ENCODE measurements around the gene MAD2L1BP.
A peak's percentile ranks its signal among the peaks of the same experiment; 100 is the strongest.

MAD2L1BP gene

DNA sequence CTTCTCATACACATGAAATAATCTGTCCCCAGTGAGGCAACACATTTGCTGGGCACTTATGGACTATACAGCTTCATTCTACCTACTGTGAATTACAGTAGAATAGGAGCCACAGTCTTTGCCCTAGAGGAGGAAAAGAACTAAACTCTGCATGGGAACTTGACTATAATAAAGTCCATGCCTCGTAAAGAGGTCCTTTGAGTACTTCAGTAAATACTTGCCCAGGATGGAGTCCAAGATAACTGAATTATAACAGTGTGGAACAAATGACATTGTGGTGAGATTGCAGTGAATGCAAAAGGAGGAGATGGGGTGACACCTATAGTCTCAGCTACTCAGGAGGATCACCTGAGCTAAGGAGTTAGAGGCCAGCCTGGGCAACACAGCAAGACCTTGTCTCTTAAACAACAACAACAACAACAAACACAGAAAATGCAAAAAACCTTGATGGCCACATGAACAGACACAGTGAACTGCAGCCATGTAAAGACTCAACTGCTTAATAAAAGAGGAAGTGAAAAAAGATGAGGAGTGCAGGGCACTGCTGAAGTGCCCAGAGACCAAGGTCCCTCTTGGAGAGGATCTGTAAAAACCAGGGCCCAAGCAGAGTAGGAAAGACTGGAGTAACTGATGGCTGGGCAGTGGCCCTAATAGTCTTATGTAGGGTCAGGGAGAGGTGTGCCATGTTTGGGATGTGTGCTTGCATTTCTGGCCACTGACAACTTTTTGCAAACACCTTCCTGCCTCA is 48.2 kb downstream of the MAD2L1BP start:
- DNase-seq, result peak; percentile 28 to 41

DNA sequence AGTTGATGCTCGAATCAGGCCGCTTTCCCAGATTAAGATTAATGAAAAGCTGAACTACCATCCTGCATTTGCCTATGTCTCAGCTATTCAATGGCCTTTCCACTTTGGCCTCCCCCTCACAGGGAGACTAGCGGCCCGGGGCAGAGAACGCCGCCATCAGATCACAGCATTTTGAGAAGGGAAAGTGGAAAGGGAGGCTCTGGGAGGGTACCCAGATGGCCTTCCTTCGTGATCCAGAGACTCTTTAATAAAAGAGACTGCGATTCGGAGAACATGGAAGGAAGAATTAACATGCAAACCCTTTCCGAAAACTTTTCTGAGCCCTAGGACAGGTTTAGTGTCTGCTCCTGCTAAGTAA is 51.4 kb downstream of the MAD2L1BP start:
- DNase-seq, result no peak

DNA sequence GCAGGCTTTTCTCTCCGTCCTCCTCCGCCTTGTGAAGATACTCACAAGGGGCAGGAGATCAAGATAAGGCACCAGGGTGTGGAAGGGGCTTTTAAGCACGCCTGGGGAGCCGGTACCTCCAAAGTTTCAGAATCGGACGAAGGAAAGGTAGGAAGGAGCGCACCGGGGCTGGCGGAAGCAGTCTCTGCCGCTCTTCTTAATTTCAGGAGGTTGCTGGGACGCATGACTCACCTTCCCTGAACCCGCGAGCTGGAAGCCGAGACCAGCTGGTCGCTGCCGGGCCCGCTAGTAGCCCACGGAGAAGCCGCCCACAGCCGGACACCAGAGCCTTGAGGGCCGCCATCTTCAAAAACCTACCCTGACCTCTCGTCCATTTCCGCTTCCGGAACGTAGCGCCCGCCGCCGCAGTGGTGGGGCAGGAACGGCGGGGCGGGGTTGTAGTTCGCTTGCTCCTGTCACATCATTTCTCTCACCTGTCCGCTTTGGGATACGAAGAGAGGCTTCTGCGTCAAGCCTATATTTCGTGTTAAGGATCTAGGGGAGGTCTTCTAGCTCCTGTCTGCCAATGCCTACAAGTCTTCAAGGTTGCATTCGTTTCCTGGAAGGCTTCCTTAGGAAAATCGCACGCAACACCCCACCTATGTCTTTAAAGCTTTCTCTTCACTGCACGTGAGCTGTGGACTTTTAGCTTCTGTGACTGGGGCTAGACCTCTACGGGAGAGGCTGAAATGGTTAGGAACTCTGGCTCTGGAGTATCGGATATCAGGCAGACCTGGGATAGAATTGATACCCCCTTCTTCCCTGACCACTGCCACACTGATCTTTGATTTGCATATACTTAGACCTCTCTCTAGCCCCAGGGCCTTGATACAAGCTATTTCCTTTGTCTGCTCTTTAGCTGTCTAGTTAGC is 52.1 kb downstream of the MAD2L1BP start, which contains the start of gene MRPS18A:
Gene MRPS18A (minus strand): TSS at position 355 of the 911 bp plus-strand sequence. CDS start 12 bp downstream, at position 343.
- peak; percentile 48 to 58 for DNase-seq

GRCh38 chr6:43689421-43689820 is 53.8 kb downstream of the MAD2L1BP start:
- DNase-seq, result no peak
